ENCODE measurements around the gene MMP15.
A peak's percentile ranks its signal among the peaks of the same experiment; 100 is the strongest.

Gene MMP15

DNA sequence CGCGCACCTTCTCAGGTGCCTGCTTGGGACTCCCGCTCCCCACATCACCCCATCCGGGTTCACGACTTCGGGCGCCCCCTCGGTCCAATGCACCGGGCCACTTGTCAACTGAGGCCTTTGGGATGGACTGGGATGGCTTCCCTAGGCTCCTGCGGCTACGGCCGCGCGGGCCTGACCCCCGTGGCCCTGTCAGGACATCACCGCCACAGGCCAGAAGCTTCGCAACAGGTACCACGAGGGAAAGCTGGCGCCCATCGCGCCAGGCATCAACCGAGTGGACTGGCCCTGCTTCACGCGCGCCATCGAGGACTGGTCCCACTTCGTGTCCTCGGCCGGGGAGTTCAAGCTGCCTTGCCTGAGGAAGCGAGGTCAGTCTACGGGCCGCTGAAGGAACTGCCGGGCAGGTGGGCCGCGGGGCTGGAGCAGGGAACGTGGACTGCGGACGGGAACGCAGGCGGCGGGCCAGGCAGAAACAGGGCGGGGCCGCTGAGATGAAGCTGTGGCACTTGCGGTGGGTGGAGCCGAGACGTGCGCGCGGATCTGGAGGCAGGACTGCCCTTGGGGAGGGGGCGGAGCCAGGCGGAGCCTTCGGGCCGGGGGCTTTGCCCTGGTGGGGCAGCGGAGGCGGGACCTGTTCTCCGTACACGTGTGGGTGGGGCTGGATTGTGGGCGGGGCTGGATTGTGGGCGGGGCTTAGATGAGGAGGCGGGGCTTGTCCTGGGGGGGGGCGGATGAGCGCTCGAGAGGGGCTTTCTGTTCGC, 40.9 kb upstream of the MMP15 start:
- peak overlapping the region; percentile 45 for H3K4me3 ChIP-seq (replicated peaks; ENCODE audit: low read depth, low read length)
- TF ChIP-seq, protein P1, sequence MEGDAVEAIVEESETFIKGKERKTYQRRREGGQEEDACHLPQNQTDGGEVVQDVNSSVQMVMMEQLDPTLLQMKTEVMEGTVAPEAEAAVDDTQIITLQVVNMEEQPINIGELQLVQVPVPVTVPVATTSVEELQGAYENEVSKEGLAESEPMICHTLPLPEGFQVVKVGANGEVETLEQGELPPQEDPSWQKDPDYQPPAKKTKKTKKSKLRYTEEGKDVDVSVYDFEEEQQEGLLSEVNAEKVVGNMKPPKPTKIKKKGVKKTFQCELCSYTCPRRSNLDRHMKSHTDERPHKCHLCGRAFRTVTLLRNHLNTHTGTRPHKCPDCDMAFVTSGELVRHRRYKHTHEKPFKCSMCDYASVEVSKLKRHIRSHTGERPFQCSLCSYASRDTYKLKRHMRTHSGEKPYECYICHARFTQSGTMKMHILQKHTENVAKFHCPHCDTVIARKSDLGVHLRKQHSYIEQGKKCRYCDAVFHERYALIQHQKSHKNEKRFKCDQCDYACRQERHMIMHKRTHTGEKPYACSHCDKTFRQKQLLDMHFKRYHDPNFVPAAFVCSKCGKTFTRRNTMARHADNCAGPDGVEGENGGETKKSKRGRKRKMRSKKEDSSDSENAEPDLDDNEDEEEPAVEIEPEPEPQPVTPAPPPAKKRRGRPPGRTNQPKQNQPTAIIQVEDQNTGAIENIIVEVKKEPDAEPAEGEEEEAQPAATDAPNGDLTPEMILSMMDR (IDR thresholded peaks at IDR 0.05; ENCODE audit: low read depth, low read length, missing control alignments) = no peak
- DNase-seq (ENCODE audit: extremely low read depth, low read depth) = peak; percentile 38

DNA sequence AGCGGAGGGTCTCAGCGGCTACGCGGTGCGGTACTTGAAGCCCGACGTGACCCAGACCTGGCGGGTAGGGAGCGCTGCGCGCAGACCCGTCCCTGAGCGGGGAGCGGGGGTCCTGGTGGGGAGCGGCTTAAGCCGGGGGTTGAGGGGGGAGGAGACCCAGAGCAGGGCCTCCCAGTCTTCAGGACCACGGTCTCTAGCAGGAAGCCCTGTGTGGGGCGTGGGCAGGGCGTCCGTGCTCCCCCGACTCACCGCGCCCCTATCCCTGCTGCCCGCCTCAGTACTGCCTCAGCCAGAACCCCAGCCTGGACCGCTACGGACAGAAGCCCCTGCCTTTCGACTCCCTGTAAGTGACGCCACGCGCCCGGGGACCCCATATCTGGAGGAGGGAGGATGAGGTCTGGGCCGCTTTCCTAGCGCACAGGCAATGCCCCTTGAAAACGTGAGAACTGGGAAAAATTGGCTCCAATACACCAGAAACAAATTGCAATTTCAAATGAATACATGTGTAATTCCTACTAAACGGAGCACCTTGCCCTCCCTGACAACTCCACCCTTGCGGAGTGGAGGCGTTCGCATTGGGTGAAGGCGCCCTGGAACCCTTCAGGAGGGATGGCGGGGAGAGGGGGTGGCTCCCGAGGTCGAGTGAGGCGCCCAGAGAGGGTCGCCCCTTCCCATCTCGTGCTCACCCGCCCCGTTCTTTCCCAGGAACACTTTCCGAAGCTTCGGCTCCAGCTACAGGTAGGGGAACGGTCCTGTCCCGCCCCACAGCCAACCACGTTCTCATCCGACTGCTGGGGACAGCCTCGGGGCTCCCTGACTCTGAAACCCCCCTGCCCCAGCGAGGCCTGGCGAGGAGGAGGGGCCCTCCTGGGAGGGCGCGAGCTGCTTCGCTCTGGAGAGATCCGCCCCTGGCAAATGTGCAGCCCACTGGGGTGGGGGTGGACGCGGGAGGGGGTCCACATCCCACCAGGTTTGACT, 40.1 kb upstream of the MMP15 start:
- no peak for DNase-seq (ENCODE audit: extremely low read depth, low read depth)
- TF ChIP-seq, protein P1 (IDR thresholded peaks at IDR 0.05; ENCODE audit: low read depth, low read length, missing control alignments) = no peak
- peak overlapping the region; percentile 45 for H3K4me3 ChIP-seq (replicated peaks; ENCODE audit: low read depth, low read length)

DNA sequence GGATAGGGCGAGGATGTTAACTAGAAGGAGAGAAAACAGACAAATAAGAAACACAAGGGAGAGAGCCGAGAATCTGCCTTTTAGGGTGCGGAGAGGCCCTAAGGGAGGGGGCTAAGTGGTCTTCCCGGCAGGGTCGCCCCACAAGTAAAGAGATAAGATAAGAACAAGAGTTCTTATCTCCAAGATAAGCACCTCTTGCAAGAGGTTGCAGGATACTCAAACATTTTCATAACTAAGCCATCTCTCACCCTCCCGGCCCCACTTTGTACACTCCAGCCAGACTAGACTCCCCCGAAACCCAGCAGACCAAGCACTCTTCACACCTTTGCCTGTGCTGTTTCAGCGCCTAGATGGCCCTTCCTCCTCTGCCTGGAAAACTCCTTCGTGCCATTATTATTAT, 39.4 kb upstream of the MMP15 start:
- TF ChIP-seq, protein P1 (IDR thresholded peaks at IDR 0.05; ENCODE audit: low read depth, low read length, missing control alignments) = no peak
- no peak for DNase-seq (ENCODE audit: extremely low read depth, low read depth)
- no peak overlapping the region for H3K4me3 ChIP-seq (replicated peaks; ENCODE audit: low read depth, low read length)

DNA sequence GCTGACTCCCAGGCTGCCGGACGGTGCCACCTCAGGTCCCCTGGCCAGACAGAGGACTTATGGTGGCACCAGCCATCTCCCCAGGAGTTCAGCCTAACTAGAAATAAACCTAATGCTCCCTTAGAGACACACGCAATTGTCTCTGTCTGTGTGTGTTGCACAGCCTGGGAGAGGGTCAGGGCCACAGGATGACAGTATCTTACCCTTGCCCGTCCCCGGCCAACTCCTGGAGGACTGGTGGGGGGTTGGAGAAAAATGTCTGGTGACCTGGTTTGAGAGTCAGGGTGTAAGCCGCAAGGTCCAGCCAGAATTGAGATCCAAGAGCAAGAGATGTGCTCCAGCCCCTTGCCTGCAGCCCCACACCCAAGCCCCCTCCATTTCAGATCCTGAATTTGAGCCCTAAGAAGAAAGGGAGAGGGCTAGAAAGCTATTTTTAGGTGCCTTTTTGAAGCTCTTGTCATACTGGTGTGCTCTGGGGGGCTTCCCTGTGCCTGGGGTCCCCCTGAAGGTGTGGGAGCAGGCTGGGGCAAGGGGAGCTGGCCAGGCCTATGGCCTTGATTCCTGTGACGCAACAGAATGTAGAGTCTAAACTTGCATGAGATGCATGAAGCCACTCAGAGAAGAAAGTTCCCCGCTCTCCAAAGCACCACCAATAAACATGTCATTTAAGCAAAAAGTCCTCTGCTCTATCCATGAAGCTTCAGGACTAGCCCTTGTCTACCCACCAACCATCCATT, 37.9 kb upstream of the MMP15 start:
- no peak for DNase-seq (ENCODE audit: extremely low read depth, low read depth)
- TF ChIP-seq, protein P1 (IDR thresholded peaks at IDR 0.05; ENCODE audit: low read depth, low read length, missing control alignments) = no peak
- no peak overlapping the region for H3K4me3 ChIP-seq (replicated peaks; ENCODE audit: low read depth, low read length)

DNA sequence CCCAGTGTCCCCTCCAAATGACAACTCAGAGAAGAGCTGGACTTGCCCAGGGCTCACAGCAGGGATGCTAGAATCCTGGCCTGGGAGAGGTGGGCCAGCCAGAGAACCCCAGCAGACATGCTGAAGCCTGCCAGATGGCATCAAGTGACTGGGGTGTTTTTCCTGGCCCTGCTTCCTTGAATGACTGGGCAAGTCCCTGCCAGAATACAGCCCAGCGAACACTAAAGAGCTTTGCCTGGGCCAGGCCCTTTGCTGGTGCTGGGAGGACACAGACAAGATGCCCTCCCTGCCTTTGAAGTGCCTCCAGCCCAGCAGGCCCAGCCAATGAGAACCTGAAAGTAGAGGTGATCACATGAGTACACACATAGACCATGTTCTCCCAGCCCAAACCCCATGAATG, 36.6 kb upstream of the MMP15 start:
- TF ChIP-seq, protein P1 (IDR thresholded peaks at IDR 0.05; ENCODE audit: low read depth, low read length, missing control alignments) = no peak
- H3K4me3 ChIP-seq (replicated peaks; ENCODE audit: low read depth, low read length) = no peak overlapping the region
- DNase-seq (ENCODE audit: extremely low read depth, low read depth) = no peak

DNA sequence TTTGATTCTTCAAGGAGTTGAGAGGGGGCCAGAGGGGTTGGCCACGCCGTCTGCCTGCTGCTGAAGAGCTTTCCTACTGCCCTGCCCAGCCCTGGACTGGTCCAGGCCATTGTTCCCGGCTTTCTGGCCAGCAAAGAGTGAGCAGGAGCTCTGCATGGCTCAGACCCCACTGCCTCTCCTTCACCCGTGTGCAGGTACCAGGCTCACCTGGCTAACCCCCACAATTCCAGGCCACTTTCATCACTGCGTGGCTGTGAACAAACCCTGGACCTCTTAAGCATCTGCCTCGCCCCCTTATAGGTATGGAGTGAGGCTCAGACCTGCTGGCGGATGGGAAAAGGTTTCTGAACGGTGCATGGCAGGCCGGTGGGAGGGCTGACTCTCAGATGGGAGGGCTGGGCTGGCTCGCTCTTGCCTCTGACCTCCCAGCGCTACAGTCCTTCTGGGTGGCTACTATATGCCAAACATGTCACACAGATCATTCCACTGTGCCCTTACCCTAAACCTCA, 33.9 kb upstream of the MMP15 start:
- TF ChIP-seq, protein P1 (IDR thresholded peaks at IDR 0.05; ENCODE audit: low read depth, low read length, missing control alignments) = no peak
- no peak overlapping the region for H3K4me3 ChIP-seq (replicated peaks; ENCODE audit: low read depth, low read length)
- no peak for DNase-seq (ENCODE audit: extremely low read depth, low read depth)
